K562 (cell line): ENCODE measurements around the gene MED15. TPM values are rescaled to one million over a fixed set of nuclear protein-coding genes. Genes with fewer than 3 reads are reported as not detected.

ENCODE experiments used
- CREB3L1 ChIP-seq: fragments of 450-650 bp; IDR thresholded peaks from 2 replicates; pipeline ENCODE4 v1.6.1; 2014; ENCODE audit warnings: low read depth, mild to moderate bottlenecking, moderate library complexity, borderline replicate concordance
- ETV1 ChIP-seq: fragments of 450-650 bp; conservative IDR thresholded peaks from 2 replicates; pipeline ENCODE4 v1.6.1; 2016; ENCODE audit warnings: missing genetic modification characterization, control low read depth, low read depth, missing compliant biosample characterization
- GMEB1 ChIP-seq: fragments of 250-450 bp; sonication (Bioruptor Pico); IDR thresholded peaks from 2 replicates; pipeline ENCODE4 v1.4.0; 2020; ENCODE audit warnings: mild to moderate bottlenecking
- GTF2F1 ChIP-seq: IDR thresholded peaks from 2 replicates; pipeline ENCODE4 v1.6.1; 2011; ENCODE audit warnings: low read depth, low read length, improper control_type of control experiment
- HEY1 ChIP-seq: fragments of 250-450 bp; sonication (Bioruptor Pico); IDR thresholded peaks from 2 replicates; pipeline ENCODE4 v1.5.0; 2020; ENCODE audit warnings: mild to moderate bottlenecking, moderate library complexity, borderline replicate concordance
- L3MBTL2 ChIP-seq: fragments of 450-650 bp; IDR thresholded peaks from 2 replicates; pipeline ENCODE4 v1.6.1; 2016; ENCODE audit warnings: mild to moderate bottlenecking, moderate library complexity
- MCM3 ChIP-seq: fragments of 450-650 bp; IDR thresholded peaks from 2 replicates; pipeline ENCODE4 v1.6.1; 2016
- MIER1 ChIP-seq: fragments of 450-650 bp; IDR thresholded peaks from 2 replicates; pipeline ENCODE4 v1.6.1; 2016; ENCODE audit warnings: antibody characterized with exemption, mild to moderate bottlenecking, low read depth
- MTF1 ChIP-seq: fragments of 250-450 bp; sonication (Bioruptor Pico); IDR thresholded peaks from 2 replicates; pipeline ENCODE4 v1.9.0; 2021; ENCODE audit warnings: moderate library complexity, mild to moderate bottlenecking, inconsistent platforms, borderline replicate concordance
- NCOR1 ChIP-seq: fragments of 450-650 bp; IDR thresholded peaks from 2 replicates; pipeline ENCODE4 v1.6.1; 2016; ENCODE audit warnings: mild to moderate bottlenecking, moderate library complexity
- NFE2L1 ChIP-seq: fragments of 450-650 bp; IDR thresholded peaks from 2 replicates; pipeline ENCODE4 v1.6.1; 2016; ENCODE audit warnings: missing genetic modification characterization, low read depth, mild to moderate bottlenecking, missing compliant biosample characterization, moderate library complexity, borderline replicate concordance
- PPARD ChIP-seq: fragments of 250-450 bp; sonication (Bioruptor Pico); IDR thresholded peaks from 2 replicates; pipeline ENCODE4 v1.8.0; 2022; ENCODE audit warnings: inconsistent platforms, mild to moderate bottlenecking, moderate library complexity
- RHOXF2B ChIP-seq: fragments of 250-450 bp; sonication (Bioruptor Pico); conservative IDR thresholded peaks from 2 replicates; pipeline ENCODE4 v1.5.1; 2021
- SMAD3 ChIP-seq: fragments of 450-650 bp; formaldehyde crosslinking; conservative IDR thresholded peaks from 2 replicates; pipeline ENCODE4 v1.4.0; 2020; ENCODE audit warnings: mild to moderate bottlenecking
- TAF1 ChIP-seq: IDR thresholded peaks from 2 replicates; pipeline ENCODE4 v1.6.1; 2011; ENCODE audit warnings: mild to moderate bottlenecking, low read length, moderate library complexity; ENCODE audit not compliant: insufficient read depth, control insufficient read depth, severe bottlenecking; ENCODE audit errors: extremely low read depth
- TARDBP ChIP-seq: fragments of 450-650 bp; IDR thresholded peaks from 2 replicates; pipeline ENCODE4 v1.6.1; 2016
- TCF7L2 ChIP-seq: fragments of 150-350 bp; IDR thresholded peaks from 2 replicates; pipeline ENCODE4 v1.6.1; 2016; ENCODE audit warnings: low read depth, mild to moderate bottlenecking, low read length, moderate library complexity
- ZBTB17 ChIP-seq: fragments of 450-650 bp; formaldehyde crosslinking; IDR thresholded peaks from 2 replicates; pipeline ENCODE4 v1.4.0; 2020; ENCODE audit warnings: mild to moderate bottlenecking
- ZBTB8A ChIP-seq: fragments of 450-650 bp; IDR thresholded peaks from 2 replicates; pipeline ENCODE4 v1.6.1; 2018; ENCODE audit warnings: mild to moderate bottlenecking, moderate library complexity; ENCODE audit not compliant: partially characterized antibody
- ZKSCAN3 ChIP-seq: fragments of 250-450 bp; sonication (Bioruptor Pico); IDR thresholded peaks from 2 replicates; pipeline ENCODE4 v1.4.0; 2020
- ZNF512 ChIP-seq: IDR thresholded peaks from 2 replicates; pipeline ENCODE4 v1.6.1; 2016; ENCODE audit warnings: missing genetic modification characterization, missing compliant biosample characterization
- ZNF586 ChIP-seq: fragments of 450-650 bp; formaldehyde crosslinking; conservative IDR thresholded peaks from 2 replicates; pipeline ENCODE4 v1.4.0; 2020; ENCODE audit warnings: mild to moderate bottlenecking, moderate library complexity
- ZNF696 ChIP-seq: fragments of 250-450 bp; sonication (Bioruptor Pico); conservative IDR thresholded peaks from 2 replicates; pipeline ENCODE4 v1.4.0; 2020; ENCODE audit warnings: mild to moderate bottlenecking, moderate library complexity
- polyA plus RNA-seq, 8 experiments: library from polyadenylated mRNA; depleted of rRNA in 4 of 8; stranded (reverse) in 5 of 8; unstranded in 3 of 8; fragments of >200 nt; fragmentation: Nextera tagmentation in 2 of 8; fragmentation: Illumina TruSeq in 1 of 8; extraction: Ambion mirVana in 2 of 8; extraction: Trizol in 1 of 8; gene quantifications; 2 replicates each; pipeline versions ENCODE4 v1.2.1 to v1.2.3, GENCODE V29; 2011 to 2014; ENCODE audit warnings: inconsistent platforms in 1 of 8, missing spikeins in 1 of 8
- total RNA-seq, 7 experiments: library from RNA; depleted of rRNA in 6 of 7; stranded (reverse); fragments of >200 nt in 6 of 7; fragmentation: Illumina TruSeq in 2 of 7; extraction: Trizol in 2 of 7; gene quantifications; 2 replicates each; pipeline versions ENCODE4 v1.2.1 to v1.2.3, GENCODE V29; 2011 to 2021; ENCODE audit warnings: low replicate concordance in 1 of 7
- TF ChIP-seq, protein P1 (sequence below): IDR thresholded peaks from 2 replicates; pipeline ENCODE4 v1.6.1; 2014; ENCODE audit warnings: antibody characterized with exemption

MED15 gene
- total and polyA plus RNA-seq, 9 of the 15 experiments (the other 6 are each of a cell fraction or from before 2014, with no cell fraction given), result 4.0 to 271 (median 60.1) TPM

DNA sequence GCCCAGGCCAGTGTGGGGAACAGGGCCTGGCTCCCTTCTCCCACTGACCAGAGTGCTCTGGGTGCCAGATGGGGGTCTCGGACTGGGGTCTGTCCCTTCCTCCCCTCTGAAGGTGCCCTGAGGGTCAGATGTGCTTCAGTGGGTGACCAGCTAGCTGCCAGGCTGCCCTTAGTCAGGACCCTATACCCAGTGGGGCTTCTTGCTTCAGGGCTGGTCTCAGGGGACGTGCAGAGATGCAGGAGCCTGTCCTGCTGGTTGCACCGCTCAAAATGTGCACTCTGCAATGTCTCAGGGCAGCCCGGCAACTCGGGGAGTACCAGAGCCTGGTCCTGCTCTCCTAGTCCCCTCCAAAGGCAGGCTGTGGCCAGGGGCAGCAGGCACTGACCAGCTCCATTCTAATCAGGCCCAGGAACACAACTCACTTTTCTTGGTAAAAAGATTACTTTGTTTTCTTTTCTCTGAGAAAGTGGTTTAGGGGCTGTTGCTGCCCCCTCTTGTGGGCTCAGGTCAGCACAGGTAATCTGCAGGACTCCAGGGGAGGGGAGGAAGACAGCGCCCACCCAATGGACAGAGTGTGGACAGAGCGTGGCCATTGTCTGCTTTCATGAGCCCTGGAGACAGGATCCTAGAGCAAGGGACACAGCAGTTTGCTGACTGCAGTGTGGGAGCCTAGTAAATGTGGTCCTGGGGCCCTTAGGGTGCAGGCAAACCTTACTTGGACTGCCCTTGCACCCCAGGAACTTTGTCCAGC, 80.9 kb downstream of the MED15 start (continued):
- no peak for TF ChIP-seq HEY1
- no peak for TF ChIP-seq PPARD (CRISPR knock-in tag)
- peak; percentile 28; the same call in 1 of the 2 replicates for TF ChIP-seq ZBTB17 (CRISPR knock-in tag)
- TF ChIP-seq GMEB1, result no peak
- no peak for TF ChIP-seq MTF1
- TF ChIP-seq ZBTB8A, result no peak
- 0 out of 2 replicates have a peak, but pooled peaks have one; percentile 7 for TF ChIP-seq RHOXF2B (CRISPR knock-in tag)
- TF ChIP-seq ZNF512 (tag), result no peak
- TF ChIP-seq ETV1 (tag), result no peak
- no peak for TF ChIP-seq TAF1
- 0 out of 2 replicates have a peak, but pooled peaks have one; percentile 9 for TF ChIP-seq ZNF586 (CRISPR knock-in tag)
- no peak for TF ChIP-seq L3MBTL2
- no peak for TF ChIP-seq NFE2L1
- no peak for TF ChIP-seq ZNF696 (CRISPR knock-in tag)
- no peak for TF ChIP-seq MIER1
- TF ChIP-seq TCF7L2, result no peak
- no peak for TF ChIP-seq TARDBP
- TF ChIP-seq ZKSCAN3 (CRISPR knock-in tag), result no peak
- TF ChIP-seq SMAD3 (CRISPR knock-in tag), result no peak
- TF ChIP-seq, protein P1, sequence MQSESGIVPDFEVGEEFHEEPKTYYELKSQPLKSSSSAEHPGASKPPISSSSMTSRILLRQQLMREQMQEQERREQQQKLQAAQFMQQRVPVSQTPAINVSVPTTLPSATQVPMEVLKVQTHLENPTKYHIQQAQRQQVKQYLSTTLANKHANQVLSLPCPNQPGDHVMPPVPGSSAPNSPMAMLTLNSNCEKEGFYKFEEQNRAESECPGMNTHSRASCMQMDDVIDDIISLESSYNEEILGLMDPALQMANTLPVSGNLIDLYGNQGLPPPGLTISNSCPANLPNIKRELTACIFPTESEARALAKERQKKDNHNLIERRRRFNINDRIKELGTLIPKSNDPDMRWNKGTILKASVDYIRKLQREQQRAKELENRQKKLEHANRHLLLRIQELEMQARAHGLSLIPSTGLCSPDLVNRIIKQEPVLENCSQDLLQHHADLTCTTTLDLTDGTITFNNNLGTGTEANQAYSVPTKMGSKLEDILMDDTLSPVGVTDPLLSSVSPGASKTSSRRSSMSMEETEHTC, result no peak
- TF ChIP-seq NCOR1, result no peak
- no peak for TF ChIP-seq MCM3
- TF ChIP-seq CREB3L1, result no peak
- TF ChIP-seq GTF2F1, result no peak
